Choroid plexus epithelial cell (primary cell): Measurements from ENCODE around the gene C4orf50.

Experiments used
- DNase-seq: peaks from one replicate; pipeline ENCODE4 v3.0.0-alpha.2; 2010; ENCODE audit warnings: low read depth
- H3K4me3 ChIP-seq: 2 replicates; pipeline ENCODE4 v1.5.1; 2011; ENCODE audit warnings: low read depth, mild to moderate bottlenecking, control low read depth, low read length, moderate library complexity
- TF ChIP-seq, protein P1 (sequence below): conservative IDR thresholded peaks from 2 replicates; pipeline ENCODE4 v1.5.1; 2011; ENCODE audit warnings: low read depth, mild to moderate bottlenecking, control low read depth, inconsistent platforms, low read length, moderate library complexity

Gene C4orf50

DNA sequence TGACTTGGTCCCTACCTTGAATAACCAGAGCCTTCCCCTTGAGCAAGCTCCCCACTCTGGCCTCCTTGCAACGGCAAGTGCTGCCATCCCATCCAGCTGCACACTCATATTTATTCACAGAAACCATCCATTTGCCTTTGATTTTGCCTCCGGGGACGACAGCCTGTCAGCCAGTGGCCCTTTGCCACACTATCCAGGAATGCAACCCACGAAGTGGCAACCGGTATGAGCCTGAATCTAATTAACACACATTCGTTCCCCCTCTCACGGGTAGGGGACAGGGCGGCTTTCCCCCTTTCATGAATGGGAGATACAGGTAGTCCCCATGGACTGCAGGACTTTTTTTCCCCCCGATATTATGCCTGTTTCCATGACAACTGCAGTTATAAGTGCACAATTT, 140.8 kb downstream of the C4orf50 start:
- no peak for DNase-seq
- H3K4me3 ChIP-seq, result no peak overlapping the region
- TF ChIP-seq, protein P1, sequence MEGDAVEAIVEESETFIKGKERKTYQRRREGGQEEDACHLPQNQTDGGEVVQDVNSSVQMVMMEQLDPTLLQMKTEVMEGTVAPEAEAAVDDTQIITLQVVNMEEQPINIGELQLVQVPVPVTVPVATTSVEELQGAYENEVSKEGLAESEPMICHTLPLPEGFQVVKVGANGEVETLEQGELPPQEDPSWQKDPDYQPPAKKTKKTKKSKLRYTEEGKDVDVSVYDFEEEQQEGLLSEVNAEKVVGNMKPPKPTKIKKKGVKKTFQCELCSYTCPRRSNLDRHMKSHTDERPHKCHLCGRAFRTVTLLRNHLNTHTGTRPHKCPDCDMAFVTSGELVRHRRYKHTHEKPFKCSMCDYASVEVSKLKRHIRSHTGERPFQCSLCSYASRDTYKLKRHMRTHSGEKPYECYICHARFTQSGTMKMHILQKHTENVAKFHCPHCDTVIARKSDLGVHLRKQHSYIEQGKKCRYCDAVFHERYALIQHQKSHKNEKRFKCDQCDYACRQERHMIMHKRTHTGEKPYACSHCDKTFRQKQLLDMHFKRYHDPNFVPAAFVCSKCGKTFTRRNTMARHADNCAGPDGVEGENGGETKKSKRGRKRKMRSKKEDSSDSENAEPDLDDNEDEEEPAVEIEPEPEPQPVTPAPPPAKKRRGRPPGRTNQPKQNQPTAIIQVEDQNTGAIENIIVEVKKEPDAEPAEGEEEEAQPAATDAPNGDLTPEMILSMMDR, result no peak

DNA sequence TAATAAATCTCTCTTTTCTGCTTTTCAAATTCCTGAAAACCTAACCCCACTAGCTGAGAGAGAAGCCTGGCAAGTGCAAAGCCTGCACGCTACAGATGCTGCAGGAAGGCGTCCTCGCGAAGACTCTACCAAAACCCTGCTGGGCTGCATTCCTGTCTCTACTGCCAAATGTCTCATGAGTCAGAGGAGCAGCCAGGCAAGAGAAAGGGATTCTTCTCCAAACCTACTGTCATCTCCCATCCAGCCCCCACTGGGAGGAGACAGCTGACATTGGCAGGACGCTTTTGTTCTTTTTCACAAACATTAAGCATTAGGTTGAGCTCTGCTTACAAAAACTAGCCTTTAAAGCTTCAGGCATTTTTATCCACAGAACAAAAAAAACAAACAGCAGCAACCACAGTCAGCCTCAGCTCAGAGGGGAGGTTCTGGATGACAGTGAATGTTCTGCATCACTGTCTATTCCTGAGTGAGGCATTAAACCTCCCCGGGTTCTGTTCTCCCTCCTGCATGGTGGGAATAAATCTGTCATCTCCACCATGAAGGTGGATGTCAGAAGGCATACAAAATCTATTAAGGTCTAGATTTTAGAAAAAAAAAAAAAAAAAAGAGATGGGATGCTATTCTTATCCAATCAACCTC, 143.3 kb downstream of the C4orf50 start:
- H3K4me3 ChIP-seq, result no peak overlapping the region
- TF ChIP-seq, protein P1, result no peak
- peak; percentile 50 for DNase-seq

DNA sequence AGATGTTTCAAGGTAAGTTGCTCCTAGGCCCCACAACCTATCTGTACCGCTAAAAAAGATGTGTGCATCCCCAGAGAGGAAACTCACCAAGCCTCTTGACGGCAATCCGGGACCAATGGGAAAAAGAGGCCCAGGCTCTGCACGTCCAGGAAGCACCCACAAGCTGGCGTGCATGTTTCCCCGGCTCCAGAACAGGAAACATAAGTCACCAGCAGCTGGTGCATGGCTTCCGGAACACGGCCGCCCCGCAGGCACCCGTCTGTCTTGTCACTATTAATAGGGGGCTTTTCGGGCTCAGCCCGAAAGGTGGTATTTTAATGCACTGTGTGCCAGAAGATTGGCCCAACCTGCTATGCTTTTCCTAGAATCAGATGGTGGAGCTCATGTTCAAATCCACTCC, 147.5 kb downstream of the C4orf50 start:
- TF ChIP-seq, protein P1, result no peak
- DNase-seq, result no peak

GRCh38 chr4:5869966-5870619, 148.1 kb downstream of the C4orf50 start:
- DNase-seq, result no peak
- H3K4me3 ChIP-seq, result no peak overlapping the region
- TF ChIP-seq, protein P1, result no peak

More for the DNA sequence above, 147.5 kb downstream of the C4orf50 start:
- H3K4me3 ChIP-seq, result no peak overlapping the region

DNA sequence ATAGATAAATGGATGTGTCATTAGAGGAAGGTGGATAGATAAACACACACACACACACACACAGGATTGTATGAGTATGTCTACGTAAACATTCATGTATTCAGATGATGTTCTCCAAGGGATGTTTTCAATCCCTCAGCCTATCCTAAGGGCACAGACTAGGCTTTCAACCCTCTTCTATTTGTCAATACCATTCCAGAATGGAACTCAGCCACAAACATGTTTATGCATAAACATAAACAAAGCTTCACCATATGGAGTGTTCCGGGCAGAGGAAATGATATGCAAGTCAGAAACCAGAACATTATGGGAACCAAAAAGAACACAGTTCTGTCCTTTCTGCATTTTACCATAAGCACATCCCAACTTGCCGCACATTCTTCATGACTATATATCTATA, 150.4 kb downstream of the C4orf50 start:
- no peak overlapping the region for H3K4me3 ChIP-seq
- TF ChIP-seq, protein P1, result no peak
- DNase-seq, result no peak

- no peak overlapping the region for H3K4me3 ChIP-seq
- TF ChIP-seq, protein P1, result no peak
- DNase-seq, result no peak
Measured at GRCh38 chr4:5866841-5867813, 151.1 kb downstream of the C4orf50 start.
